PC-3 (cell line): ENCODE data around the gene OBSL1. TPM values are rescaled to one million over a fixed set of nuclear protein-coding genes. Genes with fewer than 3 reads are reported as not detected.

Experiments used
- ATAC-seq: fragments of 200-7000 bp; cut with Tn5 transposase; 2 replicates; pipeline ENCODE4 v1.9.1; 2020; ENCODE audit warnings: mild to moderate bottlenecking, moderate library complexity
- BruUV-seq: library from RNA; stranded (reverse); fragments of 400-500 nt; replicated peaks from 2 replicates; lab custom pipeline; 2021; lab: Mats Ljungman, UMichigan
- CTCF ChIA-PET: fragments of 300-600 bp; sonication (Branson Sonifier 250); formaldehyde crosslinking; loops from one replicate; lab custom pipeline; 2022; ENCODE audit warnings: antibody characterized with exemption; lab: Charles Lee
- POLR2A ChIA-PET: fragments of 300-600 bp; sonication (Branson Sonifier 250); formaldehyde crosslinking; loops from one replicate; lab custom pipeline; 2022; ENCODE audit warnings: antibody characterized with exemption; ENCODE audit not compliant: unreplicated experiment; lab: Charles Lee
- DNase-seq: peaks from one replicate; pipeline ENCODE4 v3.0.0-alpha.2; 2015
- H2AFZ ChIP-seq: fragments of 300-600 bp; sonication (generic); 2 replicates; pipeline ENCODE4 v1.6.0; 2016; ENCODE audit warnings: antibody characterized with exemption, low read length
- H3F3A ChIP-seq: fragments of 300-600 bp; sonication (generic); one replicate; pipeline ENCODE4 v1.6.0; 2017; ENCODE audit warnings: antibody characterized with exemption, low read length, control low read depth, mild to moderate bottlenecking; ENCODE audit not compliant: unreplicated experiment
- H3K27ac ChIP-seq: fragments of 300-600 bp; sonication (generic); 2 replicates; pipeline ENCODE4 v1.5.1; 2016; ENCODE audit warnings: mild to moderate bottlenecking, low read length
- H3K27me3 ChIP-seq: fragments of 300-600 bp; sonication (generic); 2 replicates; pipeline ENCODE4 v1.6.1; 2016; ENCODE audit warnings: low read length, mixed read lengths
- H3K36me3 ChIP-seq: fragments of 300-600 bp; sonication (generic); 2 replicates; pipeline ENCODE4 v1.6.1; 2016; ENCODE audit warnings: low read depth, mixed run types, low read length, mixed read lengths
- H3K4me1 ChIP-seq: fragments of 300-600 bp; sonication (generic); 2 replicates; pipeline ENCODE4 v1.5.1; 2016; ENCODE audit warnings: low read length; ENCODE audit not compliant: insufficient read depth
- H3K4me2 ChIP-seq: fragments of 300-600 bp; sonication (generic); 2 replicates; pipeline ENCODE4 v1.6.0; 2016; ENCODE audit warnings: low read length
- H3K4me3 ChIP-seq: fragments of 300-600 bp; sonication (generic); 2 replicates; pipeline ENCODE4 v1.5.1; 2016; ENCODE audit warnings: mild to moderate bottlenecking, low read length, mixed read lengths
- H3K79me2 ChIP-seq: fragments of 300-600 bp; sonication (generic); 2 replicates; pipeline ENCODE4 v1.6.1; 2017; ENCODE audit warnings: low read length, mixed read lengths
- H3K9ac ChIP-seq: fragments of 300-600 bp; sonication (generic); 2 replicates; pipeline ENCODE4 v1.6.0; 2016; ENCODE audit warnings: mild to moderate bottlenecking, low read length
- H3K9me2 ChIP-seq: fragments of 300-600 bp; sonication (generic); replicated peaks from 2 replicates; pipeline ENCODE4 v1.6.1; 2016; ENCODE audit warnings: mixed run types, low read length, mixed read lengths
- H3K9me3 ChIP-seq: fragments of 300-600 bp; sonication (generic); 2 replicates; pipeline ENCODE4 v1.6.1; 2016; ENCODE audit warnings: low read length, mixed read lengths
- H4K20me1 ChIP-seq: fragments of 300-600 bp; sonication (generic); 2 replicates; pipeline ENCODE4 v1.6.1; 2016; ENCODE audit warnings: low read length, mixed read lengths
- EZH2 ChIP-seq: fragments of 300-600 bp; sonication (generic); IDR thresholded peaks from one replicate; pipeline ENCODE4 v1.6.1; 2017; ENCODE audit warnings: antibody characterized with exemption, mild to moderate bottlenecking, low read length; ENCODE audit not compliant: unreplicated experiment
- EZH2phosphoT487 ChIP-seq: fragments of 300-600 bp; sonication (generic); IDR thresholded peaks from 2 replicates; pipeline ENCODE4 v1.6.1; 2018; ENCODE audit warnings: mild to moderate bottlenecking, antibody characterized with exemption, low read length, borderline replicate concordance
- intact Hi-C: fragments of 100-400 bp; cut with micrococcal nuclease; formaldehyde crosslinking; loops from 2 replicates; pipeline ENCODE4 v1.9.0; 2023
- total RNA-seq: library from RNA; depleted of rRNA; stranded (reverse); fragments of >200 nt; gene quantifications from 2 replicates; pipeline ENCODE4 v1.2.3, GENCODE V29; 2014
- TF ChIP-seq, protein P1 (sequence below): fragments of 300-600 bp; sonication (generic); conservative IDR thresholded peaks from 2 replicates; pipeline ENCODE4 v1.5.1; 2017; ENCODE audit warnings: antibody characterized with exemption, low read depth, mild to moderate bottlenecking, low read length

Gene OBSL1
- total RNA-seq, 1 experiment from 2014 or later = 122 TPM

DNA sequence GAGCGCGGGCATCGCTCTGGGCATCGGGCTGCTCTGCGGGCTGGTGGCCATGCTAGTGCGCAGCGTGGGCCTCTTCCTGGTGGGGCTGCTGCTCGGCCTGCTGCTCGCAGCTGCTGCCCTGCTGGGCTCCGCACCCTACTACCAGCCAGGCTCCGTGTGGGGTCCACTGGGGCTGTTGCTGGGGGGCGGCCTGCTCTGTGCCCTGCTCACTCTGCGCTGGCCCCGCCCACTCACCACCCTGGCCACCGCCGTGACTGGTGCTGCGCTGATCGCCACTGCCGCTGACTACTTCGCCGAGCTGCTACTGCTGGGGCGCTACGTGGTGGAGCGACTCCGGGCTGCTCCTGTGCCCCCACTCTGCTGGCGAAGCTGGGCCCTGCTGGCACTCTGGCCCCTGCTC is 23.7 kb downstream of the OBSL1 start:
- Histone ChIP-seq H3K4me1 (peaks cover 4% of the 10 kb centered on the region; the same call in 1 of the 2 replicates), H4K20me1 (no peaks in the 10 kb centered on the region), H3K9me2 (no peaks in the 10 kb centered on the region), H3K4me2 (no peak overlapping the region), H3K9ac (no peak overlapping the region), H3K79me2 (peaks cover 6% of the 10 kb centered on the region), H3K36me3 (no peaks in the 10 kb centered on the region), H3F3A (no peaks in the 10 kb centered on the region), H3K9me3 (no peaks in the 10 kb centered on the region), H3K27me3 (no peaks in the 10 kb centered on the region), H3K27ac (no peak overlapping the region), H3K4me3 (no peak overlapping the region), H2AFZ (no peak overlapping the region)
- TF ChIP-seq EZH2phosphoT487 (no peak), EZH2 (no peak)
- TF ChIP-seq, protein P1, sequence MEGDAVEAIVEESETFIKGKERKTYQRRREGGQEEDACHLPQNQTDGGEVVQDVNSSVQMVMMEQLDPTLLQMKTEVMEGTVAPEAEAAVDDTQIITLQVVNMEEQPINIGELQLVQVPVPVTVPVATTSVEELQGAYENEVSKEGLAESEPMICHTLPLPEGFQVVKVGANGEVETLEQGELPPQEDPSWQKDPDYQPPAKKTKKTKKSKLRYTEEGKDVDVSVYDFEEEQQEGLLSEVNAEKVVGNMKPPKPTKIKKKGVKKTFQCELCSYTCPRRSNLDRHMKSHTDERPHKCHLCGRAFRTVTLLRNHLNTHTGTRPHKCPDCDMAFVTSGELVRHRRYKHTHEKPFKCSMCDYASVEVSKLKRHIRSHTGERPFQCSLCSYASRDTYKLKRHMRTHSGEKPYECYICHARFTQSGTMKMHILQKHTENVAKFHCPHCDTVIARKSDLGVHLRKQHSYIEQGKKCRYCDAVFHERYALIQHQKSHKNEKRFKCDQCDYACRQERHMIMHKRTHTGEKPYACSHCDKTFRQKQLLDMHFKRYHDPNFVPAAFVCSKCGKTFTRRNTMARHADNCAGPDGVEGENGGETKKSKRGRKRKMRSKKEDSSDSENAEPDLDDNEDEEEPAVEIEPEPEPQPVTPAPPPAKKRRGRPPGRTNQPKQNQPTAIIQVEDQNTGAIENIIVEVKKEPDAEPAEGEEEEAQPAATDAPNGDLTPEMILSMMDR = no peak
- ChIA-PET POLR2A (no interaction called here), CTCF (no interaction called here)
- intact Hi-C loops = no loop called here
- ATAC-seq = no peak
- no TSS peak for BruUV-seq
- DNase-seq = no peak

DNA sequence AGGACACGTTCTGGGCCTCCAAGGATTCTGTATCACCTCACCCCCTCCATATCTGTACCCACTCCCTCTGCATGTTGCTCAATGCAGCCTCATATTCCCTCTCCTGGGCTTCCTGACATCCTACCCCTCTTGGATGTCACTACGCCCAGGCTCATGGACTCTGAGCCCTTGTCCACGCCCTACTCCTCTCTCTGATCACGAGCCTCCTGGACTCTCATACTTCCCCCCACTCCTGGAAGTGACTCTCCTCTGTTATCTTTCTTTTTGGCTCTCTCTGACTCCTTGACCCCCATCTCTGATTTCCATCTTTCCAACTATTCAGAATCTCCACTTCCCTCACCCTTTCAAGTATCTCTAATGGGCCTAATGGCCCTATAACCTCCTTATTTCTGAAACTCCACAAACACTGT is 25.4 kb downstream of the OBSL1 start:
- H3K27me3 ChIP-seq = no peaks in the 10 kb centered on the region
- TF ChIP-seq EZH2 (no peak), EZH2phosphoT487 (no peak)
- TF ChIP-seq, protein P1 = no peak
- H3K4me1 ChIP-seq = peaks cover 7% of the 10 kb centered on the region; the same call in 1 of the 2 replicates
- H3K9me3 ChIP-seq = no peaks in the 10 kb centered on the region
- intact Hi-C loops = no loop called here
- H3K36me3 ChIP-seq = peaks cover 4% of the 10 kb centered on the region
- ATAC-seq = no peak
- ChIA-PET POLR2A (no interaction called here), CTCF (no interaction called here)
- no peaks in the 10 kb centered on the region for H4K20me1 ChIP-seq
- H3K4me3 ChIP-seq = no peak overlapping the region
- H3K79me2 ChIP-seq = peaks cover 14% of the 10 kb centered on the region
- H3K9ac ChIP-seq = no peak overlapping the region
- H2AFZ ChIP-seq = no peak overlapping the region
- H3F3A ChIP-seq = no peaks in the 10 kb centered on the region
- H3K9me2 ChIP-seq = no peaks in the 10 kb centered on the region
- no peak overlapping the region for H3K27ac ChIP-seq
- BruUV-seq = no TSS peak
- no peak overlapping the region for H3K4me2 ChIP-seq
- DNase-seq = no peak

DNA sequence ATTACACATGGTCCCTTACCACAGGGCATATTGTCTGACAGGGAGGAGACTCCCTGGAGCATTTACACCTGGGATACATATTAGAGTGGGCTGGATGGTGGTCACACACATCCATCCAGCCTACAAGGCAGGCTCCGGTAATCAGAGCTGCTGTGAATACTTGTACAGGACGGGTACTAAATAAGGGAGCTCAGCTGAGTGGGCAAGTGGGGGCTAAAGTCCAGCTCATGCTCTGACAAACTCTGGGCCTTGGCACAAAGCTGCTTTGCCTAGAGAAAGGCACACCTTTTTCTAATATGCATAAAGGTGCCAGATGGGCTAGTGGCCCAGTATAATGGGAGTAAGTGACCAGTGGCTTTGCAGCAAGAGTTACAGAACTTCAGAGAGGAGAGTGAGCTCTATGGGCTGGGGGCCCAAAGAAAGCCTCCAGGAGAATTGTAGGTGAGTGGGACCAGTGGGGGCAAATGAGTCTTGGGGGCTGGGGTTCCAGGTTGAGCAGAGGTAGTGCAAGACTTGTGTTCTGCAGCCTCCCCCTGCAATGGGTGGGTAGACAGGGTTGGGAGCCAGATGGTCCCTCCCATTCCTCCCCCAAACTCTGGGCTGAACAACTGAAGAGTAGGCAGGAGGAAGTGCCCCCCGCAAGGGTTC is 25.9 kb downstream of the OBSL1 start:
- no peaks in the 10 kb centered on the region for H3K9me3 ChIP-seq
- H3K36me3 ChIP-seq = peaks cover 9% of the 10 kb centered on the region
- ATAC-seq (no peak), DNase-seq (no peak)
- H3K27me3 ChIP-seq = no peaks in the 10 kb centered on the region
- no peak overlapping the region for H3K4me3 ChIP-seq
- H3K27ac ChIP-seq = no peak overlapping the region
- no peak overlapping the region for H2AFZ ChIP-seq
- no peaks in the 10 kb centered on the region for H3F3A ChIP-seq
- TF ChIP-seq EZH2phosphoT487 (no peak), EZH2 (no peak)
- TF ChIP-seq, protein P1 = no peak
- BruUV-seq = no TSS peak
- H4K20me1 ChIP-seq = no peaks in the 10 kb centered on the region
- no peak overlapping the region for H3K4me2 ChIP-seq
- intact Hi-C loops = no loop called here
- no peaks in the 10 kb centered on the region for H3K9me2 ChIP-seq
- peaks cover 14% of the 10 kb centered on the region for H3K79me2 ChIP-seq
- ChIA-PET CTCF (no interaction called here), POLR2A (no interaction called here)
- H3K9ac ChIP-seq = no peak overlapping the region
- peaks cover 7% of the 10 kb centered on the region; the same call in 1 of the 2 replicates for H3K4me1 ChIP-seq
